Measurements from ENCODE around the gene PARP12. TPM values are rescaled to one million over a fixed set of nuclear protein-coding genes. Genes with fewer than 3 reads are reported as not detected.

Gene PARP12
- total and polyA plus RNA-seq, 10 of the 15 experiments (the other 5 are each of a cell fraction or from before 2014, with no cell fraction given), result 0.98 to 51.8 (median 18.0) TPM

- intact Hi-C loops (cut with micrococcal nuclease; ENCODE audit: unreplicated experiment), result no loop called here
- H3K4me1 ChIP-seq (ENCODE audit: control insufficient read depth, insufficient read depth, low read length), result no peaks in the 10 kb centered on the region
- no peak overlapping the region for H3K4me3 ChIP-seq
- in situ Hi-C loops (cut with MboI), result no loop called here
- CTCF ChIA-PET, result interaction anchor here (0.6 kb wide), 1 partner anchor 218 kb away, joined by 3 read pairs; no protein-coding TSS in a partner anchor
- BruUV-seq (replicated peaks), result no TSS peak
- no peaks in the 10 kb centered on the region for H3K36me3 ChIP-seq (ENCODE audit: control insufficient read depth in 2 of 2, insufficient read depth in 2 of 2, low read length in 1 of 2)
- TF ChIP-seq SREBF1 (IDR thresholded peaks at IDR 0.05; ENCODE audit: low read length) (no peak), SUPT20H (IDR thresholded peaks at IDR 0.05; ENCODE audit: borderline replicate concordance, control insufficient read depth, low read depth, low read length) (no peak), KLF5 (IDR thresholded peaks at IDR 0.05; ENCODE audit: partially characterized antibody) (no peak), NR2F1 (conservative IDR thresholded peaks at IDR 0.05) (no peak), TCF3 (IDR thresholded peaks at IDR 0.05; ENCODE audit: borderline replicate concordance, insufficient read depth, low read depth, low read length) (no peak), RCOR1 (conservative IDR thresholded peaks at IDR 0.05; ENCODE audit: low read depth, low read length) (no peak), SIN3A (IDR thresholded peaks at IDR 0.05; ENCODE audit: low read depth, low read length) (no peak), TBL1XR1 (IDR thresholded peaks at IDR 0.05; ENCODE audit: low read depth, low read length) (no peak), ZNF24 (IDR thresholded peaks at IDR 0.05) (no peak), CHD1 (IDR thresholded peaks at IDR 0.05; ENCODE audit: low read depth, low read length) (no peak)
- TF ChIP-seq, protein P1, sequence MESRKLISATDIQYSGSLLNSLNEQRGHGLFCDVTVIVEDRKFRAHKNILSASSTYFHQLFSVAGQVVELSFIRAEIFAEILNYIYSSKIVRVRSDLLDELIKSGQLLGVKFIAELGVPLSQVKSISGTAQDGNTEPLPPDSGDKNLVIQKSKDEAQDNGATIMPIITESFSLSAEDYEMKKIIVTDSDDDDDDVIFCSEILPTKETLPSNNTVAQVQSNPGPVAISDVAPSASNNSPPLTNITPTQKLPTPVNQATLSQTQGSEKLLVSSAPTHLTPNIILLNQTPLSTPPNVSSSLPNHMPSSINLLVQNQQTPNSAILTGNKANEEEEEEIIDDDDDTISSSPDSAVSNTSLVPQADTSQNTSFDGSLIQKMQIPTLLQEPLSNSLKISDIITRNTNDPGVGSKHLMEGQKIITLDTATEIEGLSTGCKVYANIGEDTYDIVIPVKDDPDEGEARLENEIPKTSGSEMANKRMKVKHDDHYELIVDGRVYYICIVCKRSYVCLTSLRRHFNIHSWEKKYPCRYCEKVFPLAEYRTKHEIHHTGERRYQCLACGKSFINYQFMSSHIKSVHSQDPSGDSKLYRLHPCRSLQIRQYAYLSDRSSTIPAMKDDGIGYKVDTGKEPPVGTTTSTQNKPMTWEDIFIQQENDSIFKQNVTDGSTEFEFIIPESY (IDR thresholded peaks at IDR 0.05), result no peak
- TF ChIP-seq, protein P2, sequence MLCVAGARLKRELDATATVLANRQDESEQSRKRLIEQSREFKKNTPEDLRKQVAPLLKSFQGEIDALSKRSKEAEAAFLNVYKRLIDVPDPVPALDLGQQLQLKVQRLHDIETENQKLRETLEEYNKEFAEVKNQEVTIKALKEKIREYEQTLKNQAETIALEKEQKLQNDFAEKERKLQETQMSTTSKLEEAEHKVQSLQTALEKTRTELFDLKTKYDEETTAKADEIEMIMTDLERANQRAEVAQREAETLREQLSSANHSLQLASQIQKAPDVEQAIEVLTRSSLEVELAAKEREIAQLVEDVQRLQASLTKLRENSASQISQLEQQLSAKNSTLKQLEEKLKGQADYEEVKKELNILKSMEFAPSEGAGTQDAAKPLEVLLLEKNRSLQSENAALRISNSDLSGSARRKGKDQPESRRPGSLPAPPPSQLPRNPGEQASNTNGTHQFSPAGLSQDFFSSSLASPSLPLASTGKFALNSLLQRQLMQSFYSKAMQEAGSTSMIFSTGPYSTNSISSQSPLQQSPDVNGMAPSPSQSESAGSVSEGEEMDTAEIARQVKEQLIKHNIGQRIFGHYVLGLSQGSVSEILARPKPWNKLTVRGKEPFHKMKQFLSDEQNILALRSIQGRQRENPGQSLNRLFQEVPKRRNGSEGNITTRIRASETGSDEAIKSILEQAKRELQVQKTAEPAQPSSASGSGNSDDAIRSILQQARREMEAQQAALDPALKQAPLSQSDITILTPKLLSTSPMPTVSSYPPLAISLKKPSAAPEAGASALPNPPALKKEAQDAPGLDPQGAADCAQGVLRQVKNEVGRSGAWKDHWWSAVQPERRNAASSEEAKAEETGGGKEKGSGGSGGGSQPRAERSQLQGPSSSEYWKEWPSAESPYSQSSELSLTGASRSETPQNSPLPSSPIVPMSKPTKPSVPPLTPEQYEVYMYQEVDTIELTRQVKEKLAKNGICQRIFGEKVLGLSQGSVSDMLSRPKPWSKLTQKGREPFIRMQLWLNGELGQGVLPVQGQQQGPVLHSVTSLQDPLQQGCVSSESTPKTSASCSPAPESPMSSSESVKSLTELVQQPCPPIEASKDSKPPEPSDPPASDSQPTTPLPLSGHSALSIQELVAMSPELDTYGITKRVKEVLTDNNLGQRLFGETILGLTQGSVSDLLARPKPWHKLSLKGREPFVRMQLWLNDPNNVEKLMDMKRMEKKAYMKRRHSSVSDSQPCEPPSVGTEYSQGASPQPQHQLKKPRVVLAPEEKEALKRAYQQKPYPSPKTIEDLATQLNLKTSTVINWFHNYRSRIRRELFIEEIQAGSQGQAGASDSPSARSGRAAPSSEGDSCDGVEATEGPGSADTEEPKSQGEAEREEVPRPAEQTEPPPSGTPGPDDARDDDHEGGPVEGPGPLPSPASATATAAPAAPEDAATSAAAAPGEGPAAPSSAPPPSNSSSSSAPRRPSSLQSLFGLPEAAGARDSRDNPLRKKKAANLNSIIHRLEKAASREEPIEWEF (IDR thresholded peaks at IDR 0.05; ENCODE audit: insufficient replicate concordance, low read depth, low read length), result no peak
- TF ChIP-seq, protein P3, sequence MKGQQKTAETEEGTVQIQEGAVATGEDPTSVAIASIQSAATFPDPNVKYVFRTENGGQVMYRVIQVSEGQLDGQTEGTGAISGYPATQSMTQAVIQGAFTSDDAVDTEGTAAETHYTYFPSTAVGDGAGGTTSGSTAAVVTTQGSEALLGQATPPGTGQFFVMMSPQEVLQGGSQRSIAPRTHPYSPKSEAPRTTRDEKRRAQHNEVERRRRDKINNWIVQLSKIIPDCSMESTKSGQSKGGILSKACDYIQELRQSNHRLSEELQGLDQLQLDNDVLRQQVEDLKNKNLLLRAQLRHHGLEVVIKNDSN (IDR thresholded peaks at IDR 0.05; ENCODE audit: borderline replicate concordance, extremely low read length, insufficient read depth, low read depth, low read length), result no peak
- SMC1A ChIA-PET (ENCODE audit: uncharacterized antibody, unreplicated experiment), result no interaction called here
- no peaks in the 10 kb centered on the region; a peak in 3 of 4 replicates for H3K27me3 ChIP-seq (replicated peaks in 1 of 2; ENCODE audit: control insufficient read depth in 2 of 2, insufficient read depth in 2 of 2, low read length in 1 of 2)
- no peak overlapping the region for H3K4me2 ChIP-seq (ENCODE audit: control insufficient read depth, insufficient read depth)
- H3K27ac ChIP-seq (ENCODE audit: control insufficient read depth, insufficient read depth), result no peak overlapping the region
- 50% methylated on average over 4 of the region's 4 CpGs for WGBS (ENCODE audit: insufficient coverage, insufficient replicate concordance, low lambda C conversion rate, missing lambda C conversion rate)
- H3K79me2 ChIP-seq (ENCODE audit: control insufficient read depth, insufficient read depth, low read length), result no peaks in the 10 kb centered on the region
- FAIRE-seq, result no peak
- POLR2A ChIA-PET, result no interaction called here
- peaks cover 11% of the 10 kb centered on the region for H3K9me3 ChIP-seq (replicated peaks; ENCODE audit: control insufficient read depth, insufficient read depth, low read length)
- no peak overlapping the region for H3K9ac ChIP-seq (ENCODE audit: control insufficient read depth, insufficient read depth, low read length)
- no peak for ATAC-seq
- RAD21 ChIA-PET (ENCODE audit: unreplicated experiment), result no interaction called here
- H2AFZ ChIP-seq (ENCODE audit: control insufficient read depth, low read depth, low read length), result no peak overlapping the region
- DNase-seq (ENCODE audit: low read depth, low spot score), result no peak
- H4K20me1 ChIP-seq (ENCODE audit: control insufficient read depth, insufficient read depth), result 0 out of 2 replicates have a peak, but pooled peaks cover 4% of the 10 kb centered on the region
These were observed 6.7 kb upstream of the PARP12 start for GRCh38 chr7:140069298-140069949.
